ENCODE data around the gene PAM. TPM values are rescaled to one million over a fixed set of nuclear protein-coding genes. Genes with fewer than 3 reads are reported as not detected.
"Not testable (repeated sequence)": the region's sequence is repeated elsewhere in the genome, so short reads cannot be mapped to it uniquely, and the experiment has no call there.

PAM gene
- total and polyA plus RNA-seq, 8 donors, result 27.4 to 322 (median 93.9) TPM

DNA sequence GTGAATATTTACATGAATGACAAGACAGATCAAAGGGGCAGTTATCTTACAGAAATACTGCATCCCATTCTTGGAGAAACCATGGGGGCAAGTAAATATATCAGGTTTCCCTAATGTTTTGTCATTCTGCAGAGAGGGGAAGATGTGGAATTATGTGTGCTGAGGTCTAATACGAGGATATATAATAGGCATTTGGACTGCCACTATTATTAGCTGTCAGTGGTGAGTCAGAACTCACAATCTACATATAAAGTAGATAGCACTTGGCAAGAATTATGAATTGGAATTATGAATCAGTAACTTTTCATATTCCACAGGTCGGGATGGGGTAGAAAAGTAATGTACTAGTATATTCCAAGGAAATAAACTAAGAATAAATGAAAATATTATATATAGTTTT, 243.1 kb downstream of the PAM start:
- Histone ChIP-seq H3K4me3 (no peak overlapping the region), H3K4me1 (no peaks in the 10 kb centered on the region), H3K36me3 (peaks cover 0 to 11% (median 0%) of the 10 kb centered on the region in 4 donors), H3K27me3 (no peaks in the 10 kb centered on the region), H3K9me3 (no peaks in the 10 kb centered on the region), H3K27ac (no peak overlapping the region)
- DNase-seq, result no peak
- WGBS, 5 donors, result 27 to 67% (median 44%) methylated on average over 2 of the region's 2 CpGs
- intact Hi-C loops (cut with DNase I; ENCODE audit: low total_unique reads), result no loop called here
- no peak for TF ChIP-seq POLR2AphosphoS5 (IDR thresholded peaks at IDR 0.05)
- no peak for TF ChIP-seq CTCF (IDR thresholded peaks at IDR 0.05)
- TF ChIP-seq POLR2A (IDR thresholded peaks at IDR 0.05), result no peak
- no peak for TF ChIP-seq EP300 (IDR thresholded peaks at IDR 0.05)

DNA sequence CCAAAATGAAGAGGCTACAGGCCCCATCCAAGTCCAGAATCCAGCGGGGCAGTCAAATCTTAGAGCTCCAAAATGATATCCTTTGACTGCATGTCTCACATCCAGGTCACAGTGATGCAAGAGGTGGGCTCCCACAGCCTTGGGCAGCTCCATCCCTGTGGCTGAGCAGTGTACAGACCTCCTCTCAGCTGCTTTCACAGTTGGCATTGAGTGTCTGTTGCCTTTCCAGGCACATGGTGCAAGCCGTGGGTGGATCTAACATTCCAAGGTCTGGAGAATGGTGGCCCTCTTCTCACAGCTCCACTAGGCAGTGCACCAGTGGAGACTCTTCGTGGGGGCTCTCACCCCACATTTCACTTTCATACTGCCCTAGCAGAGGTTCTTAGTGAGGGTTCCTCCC, 244.1 kb downstream of the PAM start:
- Histone ChIP-seq H3K4me1 (no peaks in the 10 kb centered on the region), H3K27ac (no peak overlapping the region), H3K4me3 (no peak overlapping the region), H3K27me3 (no peaks in the 10 kb centered on the region), H3K9me3 (no peaks in the 10 kb centered on the region), H3K36me3 (peaks cover 0 to 11% (median 0%) of the 10 kb centered on the region in 4 donors)
- intact Hi-C loops (cut with DNase I; ENCODE audit: low total_unique reads), result no loop called here
- WGBS, 5 donors, result 95 to 100% (median 100%) methylated on average over 3 of the region's 3 CpGs
- no peak for DNase-seq
- TF ChIP-seq EP300 (IDR thresholded peaks at IDR 0.05) (no peak), CTCF (IDR thresholded peaks at IDR 0.05) (no peak), POLR2AphosphoS5 (IDR thresholded peaks at IDR 0.05) (no peak), POLR2A (IDR thresholded peaks at IDR 0.05) (no peak)

- H3K9me3 ChIP-seq; DNase-seq; H3K4me3 ChIP-seq; H3K27ac ChIP-seq; intact Hi-C loops (cut with DNase I; ENCODE audit: low total_unique reads); H3K4me1 ChIP-seq; H3K27me3 ChIP-seq: not testable (repeated sequence)
- WGBS, 5 donors, result 86 to 100% (median 89%) methylated on average over 1 of the region's 1 CpG
- H3K36me3 ChIP-seq, result peaks cover 0 to 11% (median 0%) of the 10 kb centered on the region in 4 donors
Measured at GRCh38 chr5:102999621-103000020, 244.5 kb downstream of the PAM start.

DNA sequence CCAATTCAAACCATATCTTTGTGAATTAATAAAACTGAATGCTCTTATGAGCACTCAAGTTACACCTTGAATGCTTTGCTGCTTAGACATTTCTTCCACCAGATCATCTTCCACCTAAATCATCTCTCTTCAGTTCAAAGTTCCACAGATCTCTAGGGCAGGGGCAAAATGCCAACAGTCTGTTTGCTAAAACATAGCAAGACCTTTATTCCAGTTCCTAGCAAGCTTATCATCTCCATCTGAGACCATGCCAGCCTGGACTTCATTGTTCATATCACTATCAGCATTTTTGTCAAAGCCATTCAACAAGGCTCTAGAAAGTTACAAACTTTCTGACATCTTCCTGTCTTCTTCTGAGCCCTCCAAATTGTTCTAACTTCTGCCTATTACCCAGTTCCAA, 245.0 kb downstream of the PAM start:
- no peak for DNase-seq
- Histone ChIP-seq H3K27me3 (no peaks in the 10 kb centered on the region), H3K27ac (no peak overlapping the region), H3K4me1 (no peaks in the 10 kb centered on the region), H3K9me3 (no peaks in the 10 kb centered on the region), H3K4me3 (no peak overlapping the region), H3K36me3 (peaks cover 0 to 11% (median 0%) of the 10 kb centered on the region in 4 donors)
- intact Hi-C loops (cut with DNase I; ENCODE audit: low total_unique reads), result no loop called here
- TF ChIP-seq CTCF (IDR thresholded peaks at IDR 0.05) (no peak), EP300 (IDR thresholded peaks at IDR 0.05) (no peak), POLR2AphosphoS5 (IDR thresholded peaks at IDR 0.05) (no peak), POLR2A (IDR thresholded peaks at IDR 0.05) (no peak)

- WGBS, 5 donors, result 66 to 85% (median 79%) methylated on average over 4 of the region's 4 CpGs
- Histone ChIP-seq H3K36me3 (peaks cover 0 to 27% (median 15%) of the 10 kb centered on the region in 4 donors), H3K4me1 (no peaks in the 10 kb centered on the region), H3K27me3 (no peaks in the 10 kb centered on the region), H3K27ac (no peak overlapping the region), H3K9me3 (no peaks in the 10 kb centered on the region), H3K4me3 (no peak overlapping the region)
- intact Hi-C loops (cut with DNase I; ENCODE audit: low total_unique reads), result no loop called here
- no peak for DNase-seq
- no peak for TF ChIP-seq POLR2AphosphoS5 (IDR thresholded peaks at IDR 0.05)
- TF ChIP-seq CTCF (IDR thresholded peaks at IDR 0.05), result no peak
- TF ChIP-seq POLR2A (IDR thresholded peaks at IDR 0.05), result no peak
- TF ChIP-seq EP300 (IDR thresholded peaks at IDR 0.05), result no peak
Measured at GRCh38 chr5:103003872-103004271, 248.8 kb downstream of the PAM start.
